Testis (tissue), 2 donors: ENCODE measurements around the gene AKAP8L.

ENCODE experiments used
- POLR2A ChIP-seq: fragments of 450-650 bp; IDR thresholded peaks from one replicate; pipeline ENCODE4 v1.6.1; 2017; ENCODE audit warnings: antibody characterized with exemption, mild to moderate bottlenecking, moderate library complexity
- TF ChIP-seq, protein P1 (sequence below), 3 experiments: fragments of 450-650 bp in 2 of 3; fragments of 200-600 bp in 1 of 3; sonication (generic) in 1 of 3; IDR thresholded peaks; one replicate each; pipeline ENCODE4 v1.5.1; 2016 to 2019; ENCODE audit warnings: antibody characterized with exemption in 3 of 3, mild to moderate bottlenecking in 2 of 3, moderate library complexity in 1 of 3

GRCh38 chr19:15423130-15423529 lies 4.3 kb upstream of the AKAP8L start:
- TF ChIP-seq, protein P1, sequence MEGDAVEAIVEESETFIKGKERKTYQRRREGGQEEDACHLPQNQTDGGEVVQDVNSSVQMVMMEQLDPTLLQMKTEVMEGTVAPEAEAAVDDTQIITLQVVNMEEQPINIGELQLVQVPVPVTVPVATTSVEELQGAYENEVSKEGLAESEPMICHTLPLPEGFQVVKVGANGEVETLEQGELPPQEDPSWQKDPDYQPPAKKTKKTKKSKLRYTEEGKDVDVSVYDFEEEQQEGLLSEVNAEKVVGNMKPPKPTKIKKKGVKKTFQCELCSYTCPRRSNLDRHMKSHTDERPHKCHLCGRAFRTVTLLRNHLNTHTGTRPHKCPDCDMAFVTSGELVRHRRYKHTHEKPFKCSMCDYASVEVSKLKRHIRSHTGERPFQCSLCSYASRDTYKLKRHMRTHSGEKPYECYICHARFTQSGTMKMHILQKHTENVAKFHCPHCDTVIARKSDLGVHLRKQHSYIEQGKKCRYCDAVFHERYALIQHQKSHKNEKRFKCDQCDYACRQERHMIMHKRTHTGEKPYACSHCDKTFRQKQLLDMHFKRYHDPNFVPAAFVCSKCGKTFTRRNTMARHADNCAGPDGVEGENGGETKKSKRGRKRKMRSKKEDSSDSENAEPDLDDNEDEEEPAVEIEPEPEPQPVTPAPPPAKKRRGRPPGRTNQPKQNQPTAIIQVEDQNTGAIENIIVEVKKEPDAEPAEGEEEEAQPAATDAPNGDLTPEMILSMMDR (IDR thresholded peaks at IDR 0.05): no peak
- TF ChIP-seq POLR2A: no peak
